GM23338 (cell line): ENCODE measurements around the gene ATP10D. TPM values are rescaled to one million over a fixed set of nuclear protein-coding genes. Genes with fewer than 3 reads are reported as not detected.

Experiments
- polyA plus RNA-seq: library from polyadenylated mRNA; unstranded; fragments of >200 nt; fragmentation: Nextera tagmentation; extraction: Ambion mirVana; gene quantifications from 2 replicates; pipeline ENCODE4 v1.2.1, GENCODE V29; 2016
- total RNA-seq: library from RNA; depleted of rRNA; stranded (reverse); fragments of >200 nt; shearing (Covaris generic); gene quantifications from 2 replicates; pipeline ENCODE4 v1.2.3, GENCODE V29; 2014; rRNA removed

ATP10D gene
- total and polyA plus RNA-seq, 2 experiments from 2014 or later = 4.5 to 4.7 TPM

Other genes with a start within 250 kb of the ATP10D start
- 8.4 and 11.7 TPM in 2 replicates for gene COMMD8, start 21.6 kb upstream of the ATP10D start, total RNA-seq
- gene COMMD8, start 21.6 kb upstream of the ATP10D start, polyA plus RNA-seq = 17.4 and 20.6 TPM in 2 replicates